Measurements from ENCODE around the gene RPS21.

The RPS21 gene

DNA sequence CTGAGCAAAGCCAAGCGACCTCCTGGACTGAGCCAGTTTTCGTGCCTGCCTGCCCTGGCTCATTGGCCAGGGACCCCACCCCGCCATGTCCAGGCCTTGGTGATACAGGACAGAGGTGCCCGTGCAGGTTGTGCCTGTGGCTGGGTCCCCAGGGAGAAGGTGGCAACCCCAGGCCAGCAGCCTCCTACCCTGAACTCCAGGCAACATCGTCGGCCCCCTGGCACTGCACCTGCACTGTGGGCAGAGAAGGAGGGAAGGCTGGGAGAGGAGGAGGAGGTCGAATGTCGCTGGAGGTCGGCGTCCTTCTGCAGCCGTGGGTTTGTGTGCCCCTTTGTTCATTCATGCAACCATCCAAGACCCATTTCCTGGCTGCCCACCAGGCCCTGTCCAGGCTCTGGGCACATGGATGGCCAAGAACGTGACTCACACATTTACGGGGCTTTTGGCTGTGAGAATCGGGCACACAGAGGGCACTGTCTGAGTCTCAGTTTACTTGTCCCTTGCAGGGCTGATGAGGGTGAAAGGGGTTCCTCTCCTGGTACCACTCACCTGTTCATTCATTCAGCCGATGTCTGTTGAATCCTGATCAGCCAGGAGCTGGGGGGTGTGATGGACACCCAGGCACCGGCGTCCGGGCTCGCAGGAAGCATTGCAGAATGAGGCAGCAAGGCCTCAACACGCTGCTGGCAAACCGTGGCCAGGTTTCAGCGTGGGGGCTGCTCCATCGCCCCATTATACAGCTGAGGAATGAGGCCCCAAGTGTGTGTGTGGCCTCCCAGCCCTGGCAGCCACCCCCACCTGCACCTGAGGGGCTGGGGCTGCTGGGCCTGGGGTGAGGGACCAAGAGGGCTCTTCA is 42.8 kb downstream of the RPS21 start:
- no peak for TF ChIP-seq CTCF (IDR thresholded peaks at IDR 0.05)

GRCh38 chr20:62430311-62430853 is 43.5 kb downstream of the RPS21 start:
- TF ChIP-seq CTCF (IDR thresholded peaks at IDR 0.05), result no peak

DNA sequence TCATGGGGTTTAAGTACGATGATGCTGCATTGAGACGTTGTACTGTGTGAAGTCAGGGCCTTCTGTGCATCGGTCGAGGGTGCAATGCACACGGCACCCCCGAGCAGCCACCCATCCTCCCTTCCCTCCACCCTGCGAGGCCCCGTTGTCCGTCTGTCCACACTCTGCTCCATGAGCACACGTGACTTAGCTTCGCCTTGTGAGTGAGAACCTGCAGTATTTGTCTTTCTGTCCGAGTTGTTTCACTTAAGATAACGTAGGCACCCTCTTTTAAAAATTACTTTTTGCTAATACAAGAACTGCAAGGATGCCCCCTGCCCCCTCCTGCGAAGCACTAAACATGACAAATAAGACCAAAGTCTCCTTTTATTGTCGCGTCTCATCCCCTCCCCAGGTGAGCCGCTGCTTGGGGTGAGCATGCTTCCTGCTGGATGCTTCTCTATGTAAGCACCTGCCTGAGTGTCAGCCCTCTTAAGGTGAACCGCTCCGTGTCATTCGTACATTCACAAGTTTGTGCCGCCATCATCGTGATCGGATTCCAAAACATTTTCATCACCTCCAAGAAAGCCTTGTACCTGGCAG is 44.1 kb downstream of the RPS21 start:
- no peak for TF ChIP-seq CTCF (IDR thresholded peaks at IDR 0.05)

DNA sequence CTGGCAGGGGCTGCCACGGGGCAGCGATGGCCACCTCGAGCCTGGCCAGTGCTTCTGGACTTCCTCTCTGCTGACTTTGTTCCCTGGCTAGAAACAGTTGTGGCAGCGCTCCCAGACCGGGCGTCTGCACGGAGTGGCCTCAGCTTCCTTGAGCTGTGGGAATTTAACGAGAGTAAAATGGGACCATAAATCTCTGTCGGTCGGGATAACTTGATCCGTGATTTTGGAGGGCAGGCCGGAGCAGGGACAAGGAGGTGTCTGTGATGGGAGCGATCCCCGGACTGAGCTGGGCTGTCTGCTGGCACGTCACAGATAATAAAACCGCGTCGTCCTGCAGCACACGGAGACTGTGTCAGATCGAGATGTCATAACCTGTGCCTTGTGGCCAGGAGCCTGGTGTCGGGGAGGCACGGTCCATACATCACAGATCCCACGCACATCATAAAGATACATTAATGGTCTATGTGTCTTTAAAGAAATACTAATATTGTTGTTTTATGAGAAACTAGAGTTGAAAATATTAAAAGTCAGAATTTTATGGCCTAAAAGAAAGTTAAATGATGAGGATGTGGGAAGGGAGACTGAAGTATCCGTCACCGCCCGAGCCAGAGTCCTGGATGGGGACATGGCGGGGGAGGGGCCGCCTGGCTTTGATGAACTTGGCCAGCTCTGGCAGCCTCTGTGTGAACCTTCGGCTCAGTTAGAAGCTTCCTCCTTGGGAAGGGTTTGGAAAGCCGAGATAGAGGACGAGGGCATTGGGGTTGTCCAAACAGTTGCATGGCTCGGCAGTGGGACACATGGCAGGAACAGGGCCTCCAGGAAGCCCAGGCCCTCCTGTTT is 47.0 kb downstream of the RPS21 start:
- TF ChIP-seq CTCF (IDR thresholded peaks at IDR 0.05), result no peak

DNA sequence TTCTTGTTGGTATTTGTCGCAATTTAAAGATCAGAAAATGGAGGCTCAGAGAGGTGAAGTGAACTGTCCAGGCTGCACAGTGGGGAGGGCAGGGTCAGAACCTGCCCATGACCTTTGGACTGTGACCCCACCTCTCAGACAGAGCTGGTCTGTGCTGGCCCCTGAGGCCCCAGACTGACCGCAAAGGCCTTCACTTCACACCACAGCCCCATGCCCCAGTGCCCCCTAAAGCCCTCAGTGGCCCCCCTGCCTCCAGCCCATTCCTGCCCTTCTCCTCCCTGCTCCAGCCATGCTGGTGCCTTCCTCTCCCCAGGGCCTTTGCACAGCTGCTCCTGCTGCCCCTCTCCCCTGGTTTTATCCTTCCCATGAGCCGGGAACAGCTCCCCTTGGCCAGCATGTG is 49.8 kb downstream of the RPS21 start:
- TF ChIP-seq CTCF (IDR thresholded peaks at IDR 0.05), result no peak

DNA sequence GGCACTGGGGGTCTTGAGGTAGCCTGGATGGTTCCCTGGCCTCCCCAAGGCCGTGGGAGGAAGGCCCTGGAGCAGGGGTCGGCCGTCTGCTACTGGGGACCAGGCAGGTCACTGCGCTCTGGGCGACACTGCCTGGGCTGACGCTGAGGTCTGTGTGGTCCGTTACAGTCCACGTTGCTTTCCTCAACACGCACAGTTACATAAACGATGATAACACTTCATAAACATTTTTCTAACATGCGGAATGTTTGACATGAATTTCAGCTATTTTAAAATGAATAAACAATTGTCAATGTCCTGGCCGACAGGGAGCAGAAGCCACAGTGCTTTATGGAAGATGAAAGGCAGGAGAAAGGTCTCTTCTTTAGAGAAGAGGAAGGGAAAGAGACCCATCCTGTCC is 50.6 kb downstream of the RPS21 start:
- no peak for TF ChIP-seq CTCF (IDR thresholded peaks at IDR 0.05)

- no peak for TF ChIP-seq CTCF (IDR thresholded peaks at IDR 0.05)
These were observed 51.0 kb downstream of the RPS21 start for GRCh38 chr20:62437927-62438326.
